Body of pancreas (tissue), 4 donors: ENCODE measurements around the gene OSER1.

Experiments used
- CTCF ChIP-seq, 7 experiments: fragments of 450-650 bp in 4 of 7; fragments of 200-600 bp in 3 of 7; sonication (generic) in 3 of 7; IDR thresholded peaks; one replicate each; pipeline ENCODE4 v1.5.1; 2016 to 2019; ENCODE audit warnings: antibody characterized with exemption in 7 of 7
- POLR2A ChIP-seq, 3 donors: fragments of 450-650 bp; IDR thresholded peaks; one replicate each; pipeline ENCODE4 v1.6.1; 2016; ENCODE audit warnings: antibody characterized with exemption in 3 of 3, mild to moderate bottlenecking in 2 of 3

- no peak for TF ChIP-seq CTCF (IDR thresholded peaks at IDR 0.05)
- no peak for TF ChIP-seq POLR2A (IDR thresholded peaks at IDR 0.05)
Measured at GRCh38 chr20:44200983-44201382, 9.6 kb downstream of the OSER1 start.
